HEK293T (cell line): ENCODE results near the gene PDIA4.

Experiments used
- ARNT ChIP-seq: fragments of 450-650 bp; IDR thresholded peaks from 2 replicates; pipeline ENCODE4 v1.6.1; 2017; ENCODE audit warnings: mild to moderate bottlenecking
- BHLHE40 ChIP-seq: fragments of 450-650 bp; IDR thresholded peaks from 2 replicates; pipeline ENCODE4 v1.6.1; 2016; ENCODE audit warnings: mild to moderate bottlenecking, moderate library complexity, borderline replicate concordance
- FOXA1 ChIP-seq: fragments of 450-650 bp; IDR thresholded peaks from 2 replicates; pipeline ENCODE4 v1.6.1; 2016; ENCODE audit warnings: mild to moderate bottlenecking
- FOXK2 ChIP-seq: fragments of 450-650 bp; IDR thresholded peaks from 2 replicates; pipeline ENCODE4 v1.6.1; 2016; ENCODE audit warnings: mild to moderate bottlenecking
- FOXM1 ChIP-seq: fragments of 450-650 bp; IDR thresholded peaks from 2 replicates; pipeline ENCODE4 v1.6.1; 2017; ENCODE audit warnings: mild to moderate bottlenecking, borderline replicate concordance
- HDGF ChIP-seq: fragments of 450-650 bp; IDR thresholded peaks from 2 replicates; pipeline ENCODE4 v1.6.1; 2017; ENCODE audit warnings: antibody characterized with exemption, borderline replicate concordance
- L3MBTL2 ChIP-seq: fragments of 450-650 bp; conservative IDR thresholded peaks from 2 replicates; pipeline ENCODE4 v1.6.1; 2016; ENCODE audit warnings: mild to moderate bottlenecking
- NFRKB ChIP-seq: fragments of 450-650 bp; IDR thresholded peaks from 2 replicates; pipeline ENCODE4 v1.6.1; 2016; ENCODE audit warnings: mild to moderate bottlenecking, moderate library complexity
- SP1 ChIP-seq: fragments of 450-650 bp; IDR thresholded peaks from 2 replicates; pipeline ENCODE4 v1.6.1; 2017
- SUZ12 ChIP-seq: fragments of 450-650 bp; IDR thresholded peaks from 2 replicates; pipeline ENCODE4 v1.6.1; 2016; ENCODE audit warnings: mild to moderate bottlenecking
- TARDBP ChIP-seq: fragments of 450-650 bp; IDR thresholded peaks from 2 replicates; pipeline ENCODE4 v1.6.1; 2016
- TF ChIP-seq, protein P1 (sequence below): fragments of 450-650 bp; IDR thresholded peaks from 2 replicates; pipeline ENCODE4 v1.6.1; 2016

GRCh38 chr7:148999192-148999591 is 29.1 kb downstream of the PDIA4 start:
- no peak for TF ChIP-seq ARNT
- TF ChIP-seq FOXK2, result no peak
- TF ChIP-seq TARDBP, result no peak
- TF ChIP-seq SP1, result no peak
- TF ChIP-seq SUZ12, result no peak
- TF ChIP-seq HDGF, result no peak
- no peak for TF ChIP-seq FOXM1
- TF ChIP-seq FOXA1, result no peak
- no peak for TF ChIP-seq NFRKB
- TF ChIP-seq L3MBTL2, result no peak
- TF ChIP-seq BHLHE40, result no peak
- TF ChIP-seq, protein P1, sequence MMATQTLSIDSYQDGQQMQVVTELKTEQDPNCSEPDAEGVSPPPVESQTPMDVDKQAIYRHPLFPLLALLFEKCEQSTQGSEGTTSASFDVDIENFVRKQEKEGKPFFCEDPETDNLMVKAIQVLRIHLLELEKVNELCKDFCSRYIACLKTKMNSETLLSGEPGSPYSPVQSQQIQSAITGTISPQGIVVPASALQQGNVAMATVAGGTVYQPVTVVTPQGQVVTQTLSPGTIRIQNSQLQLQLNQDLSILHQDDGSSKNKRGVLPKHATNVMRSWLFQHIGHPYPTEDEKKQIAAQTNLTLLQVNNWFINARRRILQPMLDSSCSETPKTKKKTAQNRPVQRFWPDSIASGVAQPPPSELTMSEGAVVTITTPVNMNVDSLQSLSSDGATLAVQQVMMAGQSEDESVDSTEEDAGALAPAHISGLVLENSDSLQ, result no peak
